Measurements from ENCODE around the gene KRTAP5-9.

KRTAP5-9 gene, protein sequence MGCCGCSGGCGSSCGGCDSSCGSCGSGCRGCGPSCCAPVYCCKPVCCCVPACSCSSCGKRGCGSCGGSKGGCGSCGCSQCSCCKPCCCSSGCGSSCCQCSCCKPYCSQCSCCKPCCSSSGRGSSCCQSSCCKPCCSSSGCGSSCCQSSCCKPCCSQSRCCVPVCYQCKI

DNA sequence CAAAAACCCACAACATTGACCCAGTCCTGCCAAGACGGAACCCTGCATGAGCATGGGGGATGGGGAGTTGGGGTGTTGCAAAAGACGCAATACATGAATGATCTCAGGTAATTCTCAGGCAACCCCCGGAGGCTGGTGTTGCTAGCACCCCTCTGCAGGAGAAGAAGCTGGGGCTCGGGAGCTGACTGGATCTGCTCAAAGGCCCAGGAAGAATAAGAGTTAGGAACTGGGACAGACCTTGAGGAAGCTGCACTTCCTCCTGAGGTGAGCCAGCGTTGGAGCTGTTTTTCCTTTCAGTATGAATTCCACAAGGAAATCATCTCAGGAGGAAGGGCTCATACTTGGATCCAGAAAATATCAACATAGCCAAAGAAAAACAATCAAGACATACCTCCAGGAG, at the start of gene KRTAP5-9:
TSS of gene KRTAP5-9 (plus strand) at position 301 of the 400 bp plus-strand sequence. CDS start 238 bp downstream, outside the sequence.
- peak within 1 kb of the TSS; percentile 33 to 74 (median 61) for H3K4me2 ChIP-seq

DNA sequence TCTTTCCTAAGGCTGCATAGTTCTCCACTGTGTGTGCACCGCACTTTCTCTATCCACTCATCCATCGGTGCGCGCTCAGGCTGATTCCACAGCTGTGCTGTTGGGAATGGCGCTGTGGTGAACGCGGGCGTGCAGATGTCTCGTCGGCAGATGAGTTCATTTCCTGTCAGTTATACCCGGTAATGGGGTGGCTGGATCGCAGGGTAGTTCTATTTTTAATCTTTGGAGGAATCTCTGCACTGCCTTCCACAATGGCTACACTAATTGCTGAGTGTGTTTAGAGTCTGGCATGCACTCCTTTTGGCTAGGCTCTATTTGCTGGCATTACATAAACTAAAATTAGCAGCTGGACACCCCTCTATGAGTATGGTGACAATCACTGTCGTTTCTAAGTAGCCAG, 49.1 kb upstream of the KRTAP5-9 start:
- peaks cover 0 to 5% (median 0%) of the 10 kb centered on the region in 11 experiments; a peak in 3 of 22 replicates for H4K20me1 ChIP-seq
- peak overlapping the region in 8 of 11 experiments; percentile 2 to 65 (median 54); a peak in 14 of 22 replicates for H3K9ac ChIP-seq
- H3K27ac ChIP-seq, result peak overlapping the region in 10 of 11 experiments; percentile 18 to 88 (median 82); a peak in 19 of 22 replicates
- peaks cover 73 to 96% (median 84%) of the 10 kb centered on the region in 11 experiments for H3K36me3 ChIP-seq
- H3K4me2 ChIP-seq, result peak overlapping the region; percentile 65 to 87 (median 82)
- H3K9me3 ChIP-seq (replicated peaks in 1 of 11), result peaks cover 6 to 56% (median 35%) of the 10 kb centered on the region in 11 experiments
- no peak for TF ChIP-seq Cebpa-rat (IDR thresholded peaks at IDR 0.05)
- no peaks in the 10 kb centered on the region for H3K27me3 ChIP-seq
- peak overlapping the region in 6 of 10 experiments; percentile 7 to 36 (median 20); a peak in 11 of 20 replicates for H3K4me3 ChIP-seq
- H3K4me1 ChIP-seq, result peaks cover 38 to 95% (median 81%) of the 10 kb centered on the region in 10 experiments

More for the DNA sequence above, at the start of gene KRTAP5-9:
- Histone ChIP-seq H3K27me3 (peaks cover 0 to 5% (median 0%) of the 10 kb centered on the region in 11 experiments; a peak in 1 of 22 replicates), H3K4me1 (peaks cover 48 to 79% (median 63%) of the 10 kb centered on the region in 10 experiments), H3K9ac (no peak within 1 kb of the TSS), H3K4me3 (no peak within 1 kb of the TSS), H4K20me1 (no peaks in the 10 kb centered on the region; a peak in 1 of 22 replicates), H3K9me3 (replicated peaks in 1 of 11) (peaks cover 10 to 23% (median 17%) of the 10 kb centered on the region in 11 experiments; a peak in 20 of 22 replicates), H3K27ac (no peak within 1 kb of the TSS), H3K36me3 (peaks cover 0 to 6% (median 0%) of the 10 kb centered on the region in 11 experiments; a peak in 1 of 22 replicates)
- TF ChIP-seq Cebpa-rat (IDR thresholded peaks at IDR 0.05), result no peak

DNA sequence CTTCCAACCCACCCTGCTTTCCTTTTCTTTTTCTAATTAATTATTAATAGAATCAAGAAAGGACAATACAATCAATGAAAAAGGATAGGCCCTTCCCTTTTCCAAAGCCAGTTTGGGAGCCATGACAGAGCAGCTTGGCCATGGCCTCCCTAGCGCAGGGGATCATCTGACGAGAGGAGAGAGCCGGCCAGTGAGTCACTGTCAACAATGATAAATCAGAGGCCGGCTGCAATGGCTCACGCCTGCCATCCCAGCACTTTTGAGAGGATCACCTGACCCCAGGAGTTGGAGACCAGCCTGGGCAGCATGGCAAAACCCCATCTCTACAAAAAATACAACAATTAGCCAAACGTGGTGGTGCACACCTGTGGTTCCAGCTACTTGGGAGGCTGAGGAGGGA, 48.7 kb upstream of the KRTAP5-9 start:
- Histone ChIP-seq H3K4me1 (peaks cover 42 to 95% (median 82%) of the 10 kb centered on the region in 10 experiments), H3K36me3 (peaks cover 69 to 96% (median 80%) of the 10 kb centered on the region in 11 experiments), H3K4me2 (peak overlapping the region; percentile 65 to 87 (median 82)), H3K27ac (peak overlapping the region in 10 of 11 experiments; percentile 18 to 88 (median 82); a peak in 19 of 22 replicates), H3K9ac (peak overlapping the region in 7 of 11 experiments; percentile 22 to 65 (median 57); a peak in 14 of 22 replicates), H3K9me3 (replicated peaks in 1 of 11) (peaks cover 6 to 52% (median 35%) of the 10 kb centered on the region in 11 experiments), H3K27me3 (no peaks in the 10 kb centered on the region), H4K20me1 (peaks cover 0 to 6% (median 0%) of the 10 kb centered on the region in 11 experiments; a peak in 4 of 22 replicates), H3K4me3 (peak overlapping the region in 7 of 10 experiments; percentile 7 to 36 (median 16); a peak in 12 of 20 replicates)
- TF ChIP-seq Cebpa-rat (IDR thresholded peaks at IDR 0.05), result no peak

DNA sequence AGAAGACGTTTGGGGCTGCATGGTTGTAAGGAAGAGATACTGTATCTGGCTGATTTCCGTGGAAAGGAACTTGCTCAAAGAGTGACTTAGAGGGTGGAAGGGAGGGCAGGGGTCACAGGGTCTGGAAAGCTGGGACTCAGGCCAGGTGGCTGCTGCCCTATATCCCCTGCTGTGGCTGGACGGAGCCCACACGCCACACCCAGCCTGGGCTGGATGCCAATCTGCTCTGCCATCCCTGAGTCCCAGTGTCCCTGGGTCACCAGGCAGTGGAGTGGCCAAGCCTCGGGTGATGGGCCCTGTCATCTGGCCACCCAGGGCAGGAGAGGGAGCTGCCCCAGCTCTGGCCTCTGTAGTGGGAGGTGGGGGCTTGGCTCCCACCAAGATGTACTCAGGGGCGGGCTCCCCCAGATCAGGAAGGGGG, 47.6 kb upstream of the KRTAP5-9 start:
- peak overlapping the region in 9 of 11 experiments; percentile 15 to 88 (median 82); a peak in 15 of 22 replicates for H3K27ac ChIP-seq
- peaks cover 0 to 11% (median 0%) of the 10 kb centered on the region in 11 experiments; a peak in 4 of 22 replicates for H4K20me1 ChIP-seq
- no peak overlapping the region for H3K4me3 ChIP-seq
- peak overlapping the region in 5 of 11 experiments; percentile 9 to 65 (median 46); a peak in 6 of 22 replicates for H3K9ac ChIP-seq
- H3K9me3 ChIP-seq (replicated peaks in 1 of 11), result peaks cover 2 to 43% (median 31%) of the 10 kb centered on the region in 11 experiments
- TF ChIP-seq Cebpa-rat (IDR thresholded peaks at IDR 0.05), result no peak
- peak overlapping the region in 9 of 11 experiments; percentile 76 to 87 (median 83); a peak in 18 of 22 replicates for H3K4me2 ChIP-seq
- peaks cover 59 to 86% (median 69%) of the 10 kb centered on the region in 11 experiments for H3K36me3 ChIP-seq
- peaks cover 53 to 95% (median 82%) of the 10 kb centered on the region in 10 experiments for H3K4me1 ChIP-seq
- H3K27me3 ChIP-seq, result no peaks in the 10 kb centered on the region

DNA sequence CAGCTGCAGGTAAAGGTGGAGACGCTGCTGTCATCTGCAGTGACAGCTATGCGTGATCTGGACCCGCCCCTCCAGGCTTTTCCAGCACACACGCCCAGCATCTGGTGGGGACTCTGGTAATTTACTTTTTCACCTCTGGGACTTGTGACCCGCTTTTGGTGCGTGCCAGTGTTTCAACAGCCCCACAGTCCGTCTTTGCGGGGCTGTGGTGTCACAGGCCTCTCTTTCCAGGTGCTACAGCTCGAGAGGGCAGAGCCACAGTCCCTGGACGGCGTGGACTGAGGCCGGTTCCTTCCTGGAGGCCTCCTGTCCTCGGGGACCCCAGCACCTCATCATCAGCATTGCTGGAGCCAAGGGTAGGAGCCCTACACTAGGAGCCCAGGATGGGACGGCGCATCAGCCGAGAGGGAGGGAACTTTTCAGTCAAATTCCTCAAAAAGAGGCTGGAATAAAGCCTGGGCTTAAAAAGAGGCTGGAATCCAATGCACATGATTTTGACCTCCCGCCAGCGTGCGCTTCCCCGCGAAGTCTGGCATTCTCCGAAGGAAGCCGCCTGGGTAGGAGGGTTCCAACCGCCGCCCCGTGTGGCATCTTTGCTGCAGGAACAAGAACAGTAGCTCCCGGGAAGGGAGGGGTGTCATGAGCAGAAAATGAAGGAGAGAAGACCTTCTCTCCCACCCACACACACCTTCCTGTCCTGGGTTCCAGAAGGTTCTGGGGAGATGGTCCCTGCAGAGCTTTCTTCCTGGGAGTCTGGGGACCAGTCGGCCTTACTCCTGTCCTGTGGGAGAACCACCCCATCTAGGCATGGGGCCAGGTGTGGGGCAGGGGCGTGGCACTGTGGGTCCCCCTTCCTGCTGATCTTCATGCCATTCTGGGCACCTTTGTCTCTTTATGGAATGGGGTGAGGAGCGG, 46.9 kb upstream of the KRTAP5-9 start:
- Histone ChIP-seq H3K4me1 (peaks cover 57 to 95% (median 85%) of the 10 kb centered on the region in 10 experiments), H3K27me3 (no peaks in the 10 kb centered on the region), H3K9me3 (replicated peaks in 1 of 11) (peaks cover 0 to 36% (median 24%) of the 10 kb centered on the region in 11 experiments; a peak in 20 of 22 replicates), H4K20me1 (peaks cover 0 to 12% (median 0%) of the 10 kb centered on the region in 11 experiments; a peak in 4 of 22 replicates), H3K27ac (peak overlapping the region in 8 of 11 experiments; percentile 15 to 88 (median 82); a peak in 13 of 22 replicates), H3K4me2 (peak overlapping the region in 8 of 11 experiments; percentile 76 to 86 (median 82); a peak in 16 of 22 replicates), H3K9ac (peak overlapping the region in 4 of 11 experiments; percentile 12 to 65 (median 54); a peak in 6 of 22 replicates), H3K36me3 (peaks cover 51 to 81% (median 62%) of the 10 kb centered on the region in 11 experiments), H3K4me3 (no peak overlapping the region)
- no peak for TF ChIP-seq Cebpa-rat (IDR thresholded peaks at IDR 0.05)

DNA sequence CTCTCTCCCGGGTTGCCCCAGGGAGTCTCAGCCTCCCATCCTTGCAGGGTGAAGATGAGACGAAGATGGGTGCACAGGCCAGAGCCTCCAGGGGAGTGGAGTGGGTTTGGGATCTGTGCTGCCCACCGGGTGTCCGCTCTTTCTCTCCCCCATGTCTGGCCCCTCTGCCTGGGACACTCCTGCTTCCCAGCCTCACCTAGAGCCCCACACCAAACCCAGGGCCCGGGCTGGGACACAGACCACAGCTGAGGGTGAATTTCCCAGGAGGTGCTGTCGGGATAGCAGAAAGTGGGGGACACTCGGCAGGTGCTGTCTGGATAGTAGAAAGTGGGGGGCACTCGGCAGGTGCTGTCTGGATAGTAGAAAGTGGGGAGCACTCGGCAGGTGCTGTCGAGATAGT, 46.2 kb upstream of the KRTAP5-9 start:
- peak overlapping the region in 7 of 11 experiments; percentile 76 to 86 (median 83); a peak in 12 of 22 replicates for H3K4me2 ChIP-seq
- no peak overlapping the region for H3K4me3 ChIP-seq
- peaks cover 57 to 96% (median 90%) of the 10 kb centered on the region in 10 experiments for H3K4me1 ChIP-seq
- peaks cover 44 to 80% (median 55%) of the 10 kb centered on the region in 11 experiments for H3K36me3 ChIP-seq
- H3K9me3 ChIP-seq (replicated peaks in 1 of 11), result peaks cover under 1 to 29% (median 17%) of the 10 kb centered on the region in 11 experiments
- TF ChIP-seq Cebpa-rat (IDR thresholded peaks at IDR 0.05), result no peak
- H3K27ac ChIP-seq, result peak overlapping the region in 5 of 11 experiments; percentile 82 to 88 (median 83); a peak in 6 of 22 replicates
- H3K9ac ChIP-seq, result peak overlapping the region in 1 of 11 experiments; percentile 8; a peak in 1 of 22 replicates
- H3K27me3 ChIP-seq, result no peaks in the 10 kb centered on the region
- peaks cover 0 to 16% (median 0%) of the 10 kb centered on the region in 11 experiments; a peak in 4 of 22 replicates for H4K20me1 ChIP-seq

DNA sequence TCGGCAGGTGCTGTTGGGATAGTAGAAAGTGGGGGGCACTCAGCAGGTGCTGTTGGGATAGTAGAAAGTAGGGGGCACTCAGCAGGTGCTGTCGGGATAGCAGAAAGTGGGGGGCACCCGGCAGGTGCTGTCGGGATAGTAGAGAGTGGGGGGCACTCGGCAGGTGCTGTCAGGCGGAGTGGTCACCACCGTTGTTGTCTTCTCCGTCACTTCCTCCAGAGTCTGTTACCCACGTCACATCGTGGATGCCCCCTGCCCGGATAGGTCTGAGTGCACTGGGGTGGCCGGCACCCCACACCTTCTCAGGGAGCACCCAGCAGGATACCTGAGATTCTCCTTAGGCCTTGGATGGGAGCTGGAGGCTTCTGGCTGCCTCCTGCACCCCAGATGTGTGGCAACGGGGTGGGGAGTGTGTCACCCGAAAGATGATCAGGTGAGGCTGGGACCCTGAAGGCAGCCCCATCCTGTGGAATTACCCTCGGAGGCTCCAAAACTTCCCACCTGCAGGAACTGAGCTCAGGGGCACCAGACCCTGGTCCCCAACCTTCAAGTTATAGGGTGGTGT, 45.3 kb upstream of the KRTAP5-9 start:
- Histone ChIP-seq H3K36me3 (peaks cover 35 to 79% (median 47%) of the 10 kb centered on the region in 11 experiments), H3K9ac (no peak overlapping the region), H3K4me3 (no peak overlapping the region), H3K9me3 (replicated peaks in 1 of 11) (peaks cover 6 to 20% (median 9%) of the 10 kb centered on the region in 11 experiments), H4K20me1 (peaks cover 0 to 16% (median 0%) of the 10 kb centered on the region in 11 experiments; a peak in 4 of 22 replicates), H3K27ac (peak overlapping the region in 4 of 11 experiments; percentile 43 to 74 (median 62); a peak in 2 of 22 replicates), H3K4me2 (peak overlapping the region; percentile 48 to 97 (median 79); a peak in 21 of 22 replicates), H3K27me3 (no peaks in the 10 kb centered on the region), H3K4me1 (peaks cover 56 to 93% (median 89%) of the 10 kb centered on the region in 10 experiments)
- TF ChIP-seq Cebpa-rat (IDR thresholded peaks at IDR 0.05), result no peak
